Right lobe of liver (tissue), 6 donors: ENCODE measurements around the gene ALPK1. TPM values are rescaled to one million over a fixed set of nuclear protein-coding genes. Genes with fewer than 3 reads are reported as not detected.

Experiments
- ATAC-seq, 4 donors: fragments of 200-7000 bp; cut with Tn5 transposase; one replicate each; pipeline ENCODE4 v1.9.1; 2020; ENCODE audit warnings: mild to moderate bottlenecking in 4 of 4, moderate library complexity in 4 of 4
- DNase-seq, 3 donors: peaks; one replicate each; pipeline ENCODE4 v3.0.0-alpha.2; 2020
- H3K27ac ChIP-seq, 3 donors: fragments of 200-600 bp; one replicate each; pipeline ENCODE4 v1.8.0; 2022
- H3K27me3 ChIP-seq, 2 donors: fragments of 200-600 bp; one replicate each; pipeline ENCODE4 v1.8.0; 2022
- H3K36me3 ChIP-seq, 4 donors: fragments of 200-600 bp; sonication (generic) in 1 of 4; one replicate each; pipeline versions ENCODE4 v1.5.1 to v1.8.0; 2017 to 2022; ENCODE audit warnings: control low read depth in 1 of 4
- H3K4me1 ChIP-seq, 4 donors: fragments of 200-600 bp; sonication (generic) in 1 of 4; one replicate each; pipeline versions ENCODE4 v1.5.1 to v1.8.0; 2017 to 2022; ENCODE audit warnings: control low read depth in 1 of 4
- H3K4me3 ChIP-seq, 3 donors: fragments of 200-600 bp; one replicate each; pipeline ENCODE4 v1.8.0; 2022
- H3K9me3 ChIP-seq, 4 donors: fragments of 200-600 bp; sonication (generic) in 1 of 4; one replicate each; pipeline versions ENCODE4 v1.5.1 to v1.8.0; 2017 to 2022; ENCODE audit warnings: control low read depth in 1 of 4
- POLR2A ChIP-seq: fragments of 450-650 bp; IDR thresholded peaks from one replicate; pipeline ENCODE4 v1.6.1; 2017; ENCODE audit warnings: antibody characterized with exemption, mild to moderate bottlenecking
- WGBS: methylation state at CpG from one replicate; pipeline ENCODE4 v1.1.6; 2018; ENCODE audit warnings: low coverage, low lambda C conversion rate; ENCODE audit not compliant: insufficient coverage; ENCODE audit errors: missing lambda C conversion rate; 5-methylcytosine and 5-hydroxymethylcytosine counted together
- intact Hi-C, 2 donors: fragments of 100-400 bp; cut with DNase I; formaldehyde crosslinking; loops; one replicate each; pipeline versions ENCODE4 v1.11.2 to v1.14.1; 2022
- total RNA-seq, 6 experiments: library from RNA; depleted of rRNA in 2 of 6; stranded (reverse); fragments of >200 nt in 2 of 6; fragmentation: NEBNext Ultra II Directional in 3 of 6; extraction: Animal tissue kit (Norgen Biotek cat#: 25700) in 3 of 6; gene quantifications; one replicate each; pipeline versions ENCODE4 v1.1.0 to v1.2.4, GENCODE V29; 2016 to 2023
- TF ChIP-seq, protein P1 (sequence below), 4 donors: fragments of 200-600 bp in 3 of 4; fragments of 450-650 bp in 1 of 4; IDR thresholded peaks; one replicate each; pipeline versions ENCODE4 v1.5.1 to v1.8.0; 2016 to 2022; ENCODE audit warnings: antibody characterized with exemption in 4 of 4, mild to moderate bottlenecking in 2 of 4
- donor health status: DM: no; HTN: yes; CAD: no.
- donor health status: DM: no; HTN: no; CAD: no.
- donor health status: DM: no; HTN: no; CAD: no.
- donor health status: DM: no; HTN: yes; CAD: no.
- donor health status: DM: no; HTN: yes; CAD: no.

ALPK1 gene
- total RNA-seq, 6 experiments from 2014 or later: 5.6 to 20.6 (median 9.9) TPM

DNA sequence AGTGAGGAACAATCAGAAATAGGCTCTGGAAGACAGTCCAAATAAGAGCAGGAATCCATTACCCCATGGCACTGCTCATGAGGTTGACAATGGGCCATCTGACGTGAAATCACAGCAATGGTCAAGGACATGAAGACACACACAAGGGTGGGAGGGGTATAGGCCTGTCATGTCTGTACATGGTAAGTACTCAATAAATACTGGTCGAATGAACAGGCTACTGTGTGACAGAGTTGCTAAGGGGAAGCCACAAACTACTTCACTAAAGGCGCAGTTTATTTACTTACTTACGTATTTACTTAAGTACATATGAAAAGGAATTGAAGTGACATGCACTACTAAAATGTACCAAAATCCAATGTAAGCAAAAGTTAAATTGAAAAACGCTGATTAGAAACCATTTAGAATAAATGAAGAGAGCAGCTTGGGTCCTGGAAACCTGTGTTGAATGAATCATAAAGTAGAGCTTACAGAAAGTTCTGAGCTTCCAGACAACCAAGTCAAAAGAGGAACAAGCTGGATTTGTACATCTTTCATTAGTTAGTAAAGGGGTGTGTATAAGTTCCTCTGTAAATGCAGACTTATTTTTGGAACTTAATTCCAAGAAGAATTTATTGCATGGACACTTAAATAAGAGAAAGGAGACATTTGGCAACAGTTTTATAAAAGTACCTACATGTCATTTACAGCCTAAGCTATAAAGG, 32.7 kb downstream of the ALPK1 start:
- peaks cover 0 to 6% (median 0%) of the 10 kb centered on the region in 4 donors for H3K36me3 ChIP-seq
- ATAC-seq (no peak), DNase-seq (no peak)
- 69% methylated on average over 5 of the region's 5 CpGs for WGBS
- H3K27ac ChIP-seq: no peak overlapping the region
- H3K4me3 ChIP-seq: no peak overlapping the region
- no peaks in the 10 kb centered on the region for H3K27me3 ChIP-seq
- intact Hi-C loops: loop anchor here in 1 of 2 donors (10.0 kb wide), 1 partner anchor 195 kb away; no protein-coding TSS in a partner anchor
- TF ChIP-seq, protein P1, sequence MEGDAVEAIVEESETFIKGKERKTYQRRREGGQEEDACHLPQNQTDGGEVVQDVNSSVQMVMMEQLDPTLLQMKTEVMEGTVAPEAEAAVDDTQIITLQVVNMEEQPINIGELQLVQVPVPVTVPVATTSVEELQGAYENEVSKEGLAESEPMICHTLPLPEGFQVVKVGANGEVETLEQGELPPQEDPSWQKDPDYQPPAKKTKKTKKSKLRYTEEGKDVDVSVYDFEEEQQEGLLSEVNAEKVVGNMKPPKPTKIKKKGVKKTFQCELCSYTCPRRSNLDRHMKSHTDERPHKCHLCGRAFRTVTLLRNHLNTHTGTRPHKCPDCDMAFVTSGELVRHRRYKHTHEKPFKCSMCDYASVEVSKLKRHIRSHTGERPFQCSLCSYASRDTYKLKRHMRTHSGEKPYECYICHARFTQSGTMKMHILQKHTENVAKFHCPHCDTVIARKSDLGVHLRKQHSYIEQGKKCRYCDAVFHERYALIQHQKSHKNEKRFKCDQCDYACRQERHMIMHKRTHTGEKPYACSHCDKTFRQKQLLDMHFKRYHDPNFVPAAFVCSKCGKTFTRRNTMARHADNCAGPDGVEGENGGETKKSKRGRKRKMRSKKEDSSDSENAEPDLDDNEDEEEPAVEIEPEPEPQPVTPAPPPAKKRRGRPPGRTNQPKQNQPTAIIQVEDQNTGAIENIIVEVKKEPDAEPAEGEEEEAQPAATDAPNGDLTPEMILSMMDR (IDR thresholded peaks at IDR 0.05): no peak
- TF ChIP-seq POLR2A: no peak
- H3K9me3 ChIP-seq: no peaks in the 10 kb centered on the region
- no peaks in the 10 kb centered on the region for H3K4me1 ChIP-seq

DNA sequence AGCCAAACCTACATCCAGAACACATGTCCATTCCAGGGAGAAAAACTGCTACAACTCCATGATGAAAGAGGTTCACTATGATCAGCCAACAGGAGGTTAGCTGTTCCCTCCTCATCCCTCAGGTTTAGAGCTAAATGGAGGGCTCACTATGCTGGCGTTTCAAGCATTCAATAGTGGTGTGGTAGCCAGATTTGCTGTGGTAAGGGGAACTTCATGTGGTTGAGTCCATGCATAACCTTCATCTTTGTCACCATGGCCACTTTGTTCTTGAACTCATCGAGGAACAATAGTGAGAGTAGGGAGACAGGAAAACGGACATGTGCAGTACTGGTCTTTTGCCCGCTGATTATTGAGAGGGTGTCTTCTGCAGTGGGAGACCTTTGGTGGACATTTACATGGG, 33.8 kb downstream of the ALPK1 start:
- intact Hi-C loops: no loop called here
- Histone ChIP-seq H3K27ac (no peak overlapping the region), H3K36me3 (no peaks in the 10 kb centered on the region), H3K9me3 (no peaks in the 10 kb centered on the region), H3K4me1 (no peaks in the 10 kb centered on the region), H3K4me3 (no peak overlapping the region), H3K27me3 (no peaks in the 10 kb centered on the region)
- TF ChIP-seq POLR2A: no peak
- TF ChIP-seq, protein P1 (IDR thresholded peaks at IDR 0.05): no peak
- ATAC-seq (no peak), DNase-seq (no peak)
- WGBS: 66% methylated on average over 2 of the region's 4 CpGs

DNA sequence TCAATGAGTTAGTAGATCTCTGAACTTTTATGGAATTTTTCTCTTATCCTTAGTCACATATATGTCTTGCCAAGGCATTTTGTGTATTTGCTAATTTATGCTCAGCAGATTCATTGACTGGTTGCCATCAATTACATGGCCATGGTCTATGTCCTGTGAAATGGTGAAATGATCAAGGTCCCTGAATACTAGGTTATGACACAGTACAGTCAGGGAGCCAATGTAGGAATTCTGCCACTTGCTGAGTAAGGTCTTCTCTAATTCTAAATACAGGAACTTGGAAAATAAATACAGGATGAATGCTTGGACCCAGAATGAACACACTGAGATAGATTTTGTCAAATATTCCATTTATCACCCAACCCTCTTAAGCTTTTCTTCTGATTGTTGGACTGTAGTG, 35.2 kb downstream of the ALPK1 start:
- H3K4me3 ChIP-seq: no peak overlapping the region
- H3K9me3 ChIP-seq: no peaks in the 10 kb centered on the region
- DNase-seq: no peak
- TF ChIP-seq, protein P1 (IDR thresholded peaks at IDR 0.05): no peak
- TF ChIP-seq POLR2A: no peak
- intact Hi-C loops: no loop called here
- no peaks in the 10 kb centered on the region for H3K36me3 ChIP-seq
- H3K27ac ChIP-seq: no peak overlapping the region
- no peaks in the 10 kb centered on the region for H3K27me3 ChIP-seq
- peak in 2 of 4 donors; percentile 53 to 54 for ATAC-seq
- H3K4me1 ChIP-seq: no peaks in the 10 kb centered on the region

DNA sequence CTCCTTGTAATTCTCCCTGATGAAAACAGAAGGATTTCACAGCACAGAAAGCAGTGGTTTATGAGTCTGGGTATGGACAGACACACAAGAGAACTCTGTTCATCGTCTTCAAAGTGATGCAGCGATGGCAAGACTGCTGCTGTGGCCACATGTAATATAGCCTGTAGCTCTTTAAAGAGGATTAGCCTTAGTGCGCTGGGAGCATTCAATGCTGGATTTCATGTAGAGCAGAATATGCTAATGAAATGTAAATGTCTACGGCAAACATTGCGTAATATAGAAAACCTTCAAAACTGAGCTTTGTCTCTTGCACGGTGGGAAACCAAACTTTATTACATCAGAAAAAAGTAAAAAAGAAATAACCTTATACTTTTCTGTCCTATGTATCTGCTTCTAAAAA, 42.9 kb downstream of the ALPK1 start:
- H3K27ac ChIP-seq: no peak overlapping the region
- 73% methylated on average over 6 of the region's 6 CpGs for WGBS
- ATAC-seq (no peak), DNase-seq (no peak)
- H3K4me3 ChIP-seq: no peak overlapping the region
- no peaks in the 10 kb centered on the region for H3K27me3 ChIP-seq
- H3K9me3 ChIP-seq: no peaks in the 10 kb centered on the region
- intact Hi-C loops: no loop called here
- no peaks in the 10 kb centered on the region for H3K4me1 ChIP-seq
- TF ChIP-seq, protein P1 (IDR thresholded peaks at IDR 0.05): no peak
- no peak for TF ChIP-seq POLR2A
- H3K36me3 ChIP-seq: no peaks in the 10 kb centered on the region
